COR-L47 (cell line): ENCODE measurements around the gene SLC39A13.

Source experiments
- DNase-seq: peaks from one replicate; lab custom pipeline; 2025; lab: John Stamatoyannopoulos, UW

Gene SLC39A13

GRCh38 chr11:47407746-47408590 lies at the start of gene SLC39A13:
SLC39A13 (plus strand) TSS chr11:47408590; CDS start chr11:47410095, 1,505 bp downstream.
- peak; percentile 94 for DNase-seq

DNA sequence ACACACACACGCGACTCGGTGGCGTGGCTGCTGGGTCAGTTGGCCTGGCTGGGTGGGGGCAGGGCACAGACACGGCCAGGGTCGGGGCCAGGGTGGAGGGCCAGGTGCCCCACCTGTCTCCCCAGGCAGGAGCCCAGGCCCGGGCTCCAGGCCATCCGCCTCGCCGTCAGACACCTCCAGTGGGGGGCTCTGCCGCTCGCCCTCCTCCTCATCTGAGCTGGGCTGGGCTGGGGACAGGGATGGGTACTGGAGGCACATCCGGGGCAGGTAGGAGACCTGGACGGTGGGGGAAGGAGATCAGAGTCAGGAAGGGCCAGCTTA lies 49.7 kb upstream of the SLC39A13 start:
- no peak for DNase-seq

- no peak for DNase-seq
These were observed 49.2 kb upstream of the SLC39A13 start for GRCh38 chr11:47359162-47359561.

DNA sequence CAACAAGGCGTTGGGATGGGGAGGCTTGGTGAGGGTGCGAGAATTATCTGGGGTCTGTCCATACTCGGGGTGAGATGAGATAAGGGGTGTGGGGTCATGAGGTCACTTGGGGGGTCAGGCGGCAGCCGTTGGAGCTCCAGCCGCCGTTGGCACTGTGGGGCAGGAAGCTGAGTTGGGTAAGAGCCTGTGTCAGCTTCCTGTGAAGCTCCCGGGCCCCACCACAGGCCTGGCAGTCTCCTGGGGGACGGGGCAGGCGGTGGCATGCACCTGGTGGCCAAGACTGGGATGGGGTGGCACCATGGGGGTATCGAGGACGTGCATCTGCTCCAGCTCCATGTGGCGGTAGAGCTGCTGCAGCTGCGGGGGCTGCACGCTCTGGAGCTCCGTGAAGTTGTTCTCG lies 48.8 kb upstream of the SLC39A13 start:
- DNase-seq = no peak

GRCh38 chr11:47360341-47360740 lies 48.0 kb upstream of the SLC39A13 start:
- DNase-seq = no peak

DNA sequence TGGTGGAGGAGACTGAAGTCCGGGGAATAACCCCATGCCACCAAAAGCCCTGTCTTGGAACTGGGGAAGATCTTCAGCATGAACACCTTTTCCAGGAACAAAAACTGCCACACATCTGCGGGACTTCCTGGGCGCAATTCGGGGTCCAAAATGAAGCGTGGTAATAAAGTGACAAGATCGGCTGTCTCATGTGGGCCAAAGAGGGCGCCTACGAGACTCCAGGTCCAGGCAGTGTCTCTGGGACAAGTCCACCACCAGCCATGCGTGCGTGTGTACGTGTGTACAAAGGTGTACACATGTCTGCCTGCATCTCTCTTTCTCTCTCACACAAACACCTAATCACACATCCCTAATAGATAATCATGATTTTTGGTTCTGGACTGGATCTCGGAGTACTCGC lies 47.0 kb upstream of the SLC39A13 start:
- DNase-seq = no peak

- DNase-seq = no peak
These were observed 42.3 kb upstream of the SLC39A13 start for GRCh38 chr11:47366020-47366490.

DNA sequence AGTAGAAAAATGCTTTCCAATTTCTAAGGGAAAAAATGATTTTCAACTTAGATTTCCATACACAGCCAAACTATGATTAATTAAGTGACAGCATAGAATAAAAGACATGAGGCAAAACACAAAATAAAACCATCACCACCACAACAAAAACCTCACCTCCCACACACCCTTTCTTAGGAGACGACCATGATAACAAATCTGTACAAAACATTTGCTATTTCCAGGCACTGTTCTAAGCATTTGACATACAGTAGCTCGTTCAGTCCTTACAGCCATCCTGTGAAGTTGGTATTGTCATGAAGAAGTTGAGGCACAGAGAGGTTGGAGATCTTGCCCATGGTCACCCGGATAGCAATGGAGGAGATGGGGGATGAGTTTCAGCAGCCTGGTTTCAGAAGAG lies 38.7 kb upstream of the SLC39A13 start:
- no peak for DNase-seq

- no peak for DNase-seq
These were observed 36.0 kb upstream of the SLC39A13 start for GRCh38 chr11:47372422-47372821.

DNA sequence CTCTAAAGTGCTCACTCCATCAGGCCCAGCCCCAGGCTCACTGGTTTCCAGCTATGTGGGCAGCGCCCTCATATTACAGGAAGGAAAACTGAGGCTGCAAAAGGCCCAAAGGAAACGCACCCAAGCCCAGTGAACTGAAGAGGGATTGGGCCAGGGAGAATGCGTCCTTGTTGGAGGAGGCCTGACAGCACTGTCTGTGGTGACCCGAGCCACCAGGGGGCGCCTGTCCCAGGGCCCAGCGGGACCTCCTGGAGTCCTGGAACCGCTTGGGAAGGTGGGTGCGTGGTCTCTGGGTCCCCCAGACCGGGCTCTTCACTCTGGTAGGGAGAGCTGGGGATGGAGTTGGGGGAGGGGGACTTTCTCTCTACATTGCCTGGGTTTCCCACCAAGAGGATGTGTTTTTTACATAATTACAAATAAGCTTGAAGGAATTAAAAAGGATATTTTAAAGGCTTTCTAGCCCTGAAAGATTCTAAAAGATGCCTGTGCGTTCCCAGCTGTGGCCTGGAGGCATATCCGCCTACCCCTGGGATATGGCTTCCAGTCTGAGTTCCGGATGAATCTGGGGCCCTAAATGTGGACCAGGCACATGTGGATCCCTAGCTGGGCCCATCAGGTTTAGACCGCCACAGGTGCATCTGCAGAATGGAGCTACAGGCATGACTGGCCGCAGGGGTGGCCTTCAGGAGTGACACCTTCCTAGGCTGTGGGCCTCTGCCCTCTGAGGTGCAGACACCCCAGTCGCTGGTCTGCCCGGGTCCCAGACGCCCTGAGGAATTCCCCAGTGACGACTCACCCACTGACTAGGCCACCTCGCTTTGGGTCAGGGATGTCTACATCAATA lies 34.3 kb upstream of the SLC39A13 start:
- DNase-seq = peak; percentile 57

- DNase-seq = no peak
These were observed 33.7 kb upstream of the SLC39A13 start for GRCh38 chr11:47374720-47375019.

DNA sequence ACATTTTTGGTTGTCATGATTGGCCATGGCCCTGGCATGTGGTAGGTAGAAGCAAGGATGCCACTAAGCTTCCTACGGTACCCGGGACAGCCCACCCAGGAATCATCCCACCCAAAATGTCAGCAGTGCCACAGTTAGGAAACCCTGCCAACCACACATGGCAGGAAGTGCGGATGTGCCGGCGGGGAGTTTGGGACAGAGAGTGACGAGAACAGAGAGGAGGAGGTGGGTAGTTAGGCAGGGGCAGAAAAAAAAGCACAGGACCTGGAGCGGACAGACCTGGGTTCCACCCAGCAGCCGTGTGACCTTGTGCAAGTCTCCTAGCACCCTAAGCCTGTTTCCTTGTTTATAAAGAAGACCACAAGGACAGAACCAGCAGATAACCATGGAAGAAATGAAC lies 33.4 kb upstream of the SLC39A13 start:
- DNase-seq = no peak

- DNase-seq = no peak
These were observed 32.8 kb upstream of the SLC39A13 start for GRCh38 chr11:47375546-47376085.

- no peak for DNase-seq
These were observed 32.3 kb upstream of the SLC39A13 start for GRCh38 chr11:47376107-47376524.

GRCh38 chr11:47376525-47377371 lies 31.6 kb upstream of the SLC39A13 start:
- no peak for DNase-seq

GRCh38 chr11:47377571-47378009 lies 30.8 kb upstream of the SLC39A13 start:
- DNase-seq = no peak

DNA sequence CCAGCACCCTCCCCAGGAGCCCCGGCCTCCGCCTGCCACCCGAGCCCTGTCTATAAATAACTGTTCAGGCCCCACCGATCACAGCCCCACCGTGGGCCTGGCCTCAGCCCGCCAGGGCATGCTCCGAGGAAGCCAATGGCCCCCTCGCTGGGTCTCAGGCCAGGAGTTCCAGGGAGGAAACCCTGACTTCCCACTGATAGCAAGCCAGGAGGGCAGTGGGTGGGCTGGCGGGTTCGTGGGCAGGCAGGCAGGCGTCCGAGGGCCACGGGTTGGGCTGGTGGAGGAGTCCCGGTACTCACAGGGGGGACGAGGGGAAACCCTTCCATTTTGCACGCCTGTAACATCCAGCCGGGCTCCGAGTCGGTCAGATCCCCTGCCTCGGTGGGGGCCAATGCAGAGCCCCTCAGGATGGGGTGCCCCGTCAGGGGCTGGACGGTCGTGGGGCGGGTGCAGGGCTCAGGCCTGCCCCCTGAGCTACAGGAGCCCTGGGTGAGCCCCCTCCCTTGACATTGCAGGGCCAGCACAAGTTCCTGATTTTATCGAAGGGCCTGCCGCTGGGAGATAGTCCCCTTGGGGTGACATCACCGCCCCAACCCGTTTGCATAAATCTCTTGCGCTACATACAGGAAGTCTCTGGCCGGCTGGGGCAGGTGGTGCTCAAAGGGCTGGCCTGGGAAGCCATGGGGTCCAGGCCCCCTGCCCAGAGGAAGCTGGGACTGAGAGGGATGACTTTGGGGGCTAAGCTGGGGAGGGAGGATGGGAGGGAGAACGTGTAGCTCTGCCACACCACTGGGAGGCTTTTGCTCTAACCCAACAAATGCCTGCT lies 30.2 kb upstream of the SLC39A13 start, which contains the start of gene SPI1:
Gene SPI1 (minus strand): TSS at position 538 of the 826 bp plus-strand sequence. CDS start 194 bp downstream, at position 344.
- DNase-seq = no peak

DNA sequence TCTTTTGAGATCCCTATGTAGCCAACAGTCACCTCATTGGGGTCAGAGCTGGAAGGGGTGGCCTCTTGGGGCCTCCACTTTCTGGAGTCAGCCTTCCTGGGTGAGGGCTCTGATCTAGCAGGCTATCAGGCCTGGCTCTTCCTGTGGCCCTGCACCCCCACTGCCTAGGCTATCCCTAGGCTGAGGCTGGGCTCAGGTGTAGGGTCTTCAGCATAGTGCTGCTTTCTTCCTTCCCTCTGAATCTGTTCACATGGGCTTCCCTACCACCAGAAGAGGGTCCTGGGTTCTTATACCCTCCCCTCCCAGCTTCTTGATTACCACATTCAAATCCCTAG lies 29.6 kb upstream of the SLC39A13 start:
- no peak for DNase-seq

GRCh38 chr11:47379317-47379716 lies 29.1 kb upstream of the SLC39A13 start:
- no peak for DNase-seq

GRCh38 chr11:47380078-47380477 lies 28.3 kb upstream of the SLC39A13 start:
- no peak for DNase-seq

- no peak for DNase-seq
These were observed 25.3 kb upstream of the SLC39A13 start for GRCh38 chr11:47383071-47383470.
